GM06990 (cell line): ENCODE data around the gene POLR2A.
"Not testable (repeated sequence)": the region's sequence is repeated elsewhere in the genome, so short reads cannot be mapped to it uniquely, and the experiment has no call there.

ENCODE experiments used
- DNase-seq: peaks from one replicate; pipeline ENCODE4 v3.0.0-alpha.2; 2011; ENCODE audit not compliant: insufficient read length; ENCODE audit errors: extremely low read depth
- H3K27me3 ChIP-seq: replicated peaks from 2 replicates; pipeline ENCODE4 v1.6.0; 2011; ENCODE audit warnings: low read length; ENCODE audit not compliant: control insufficient read depth, insufficient read depth
- H3K36me3 ChIP-seq: 2 replicates; pipeline ENCODE4 v1.5.1; 2011; ENCODE audit warnings: low read length; ENCODE audit not compliant: control insufficient read depth, insufficient read depth
- H3K4me3 ChIP-seq: replicated peaks from 2 replicates; pipeline ENCODE4 v1.5.1; 2011; ENCODE audit warnings: low read depth, mild to moderate bottlenecking, control low read depth, low read length
- CTCF ChIP-seq: IDR thresholded peaks from 2 replicates; pipeline ENCODE4 v1.5.1; 2011; ENCODE audit warnings: low read length, control low read depth, mild to moderate bottlenecking, inconsistent platforms; ENCODE audit not compliant: insufficient read depth, poor library complexity, severe bottlenecking

The POLR2A gene

GRCh38 chr17:7467498-7467897, 16.7 kb upstream of the POLR2A start:
- Histone ChIP-seq H3K27me3 (no peaks in the 10 kb centered on the region), H3K4me3 (no peak overlapping the region), H3K36me3 (peaks cover 4% of the 10 kb centered on the region)
- no peak for DNase-seq
- TF ChIP-seq CTCF, result no peak

GRCh38 chr17:7468290-7468689, 15.9 kb upstream of the POLR2A start:
- Histone ChIP-seq H3K27me3 (no peaks in the 10 kb centered on the region), H3K36me3 (peaks cover 4% of the 10 kb centered on the region), H3K4me3 (no peak overlapping the region)
- DNase-seq, result no peak
- TF ChIP-seq CTCF, result no peak

- no peak for TF ChIP-seq CTCF
- no peak for DNase-seq
- Histone ChIP-seq H3K36me3 (peaks cover 4% of the 10 kb centered on the region), H3K4me3 (no peak overlapping the region), H3K27me3 (no peaks in the 10 kb centered on the region)
These were observed 15.3 kb upstream of the POLR2A start for GRCh38 chr17:7468804-7469389.

GRCh38 chr17:7469843-7470242, 14.3 kb upstream of the POLR2A start:
- not testable (repeated sequence) for H3K4me3 ChIP-seq, DNase-seq, H3K36me3 ChIP-seq, H3K27me3 ChIP-seq

GRCh38 chr17:7470457-7470973, 13.7 kb upstream of the POLR2A start:
- H3K27me3 ChIP-seq, DNase-seq, H3K36me3 ChIP-seq, H3K4me3 ChIP-seq: not testable (repeated sequence)

- no peak for TF ChIP-seq CTCF
- no peaks in the 10 kb centered on the region for H3K27me3 ChIP-seq
- no peak overlapping the region for H3K4me3 ChIP-seq
- no peak for DNase-seq
- H3K36me3 ChIP-seq, result peaks cover 2% of the 10 kb centered on the region; the same call in 1 of the 2 replicates
These were observed 12.4 kb upstream of the POLR2A start for GRCh38 chr17:7471729-7472128.

- H3K27me3 ChIP-seq, H3K36me3 ChIP-seq, DNase-seq, H3K4me3 ChIP-seq: not testable (repeated sequence)
These were observed 9.4 kb upstream of the POLR2A start for GRCh38 chr17:7474767-7475166.
